ENCODE measurements around the gene PAF1.

PAF1 gene

DNA sequence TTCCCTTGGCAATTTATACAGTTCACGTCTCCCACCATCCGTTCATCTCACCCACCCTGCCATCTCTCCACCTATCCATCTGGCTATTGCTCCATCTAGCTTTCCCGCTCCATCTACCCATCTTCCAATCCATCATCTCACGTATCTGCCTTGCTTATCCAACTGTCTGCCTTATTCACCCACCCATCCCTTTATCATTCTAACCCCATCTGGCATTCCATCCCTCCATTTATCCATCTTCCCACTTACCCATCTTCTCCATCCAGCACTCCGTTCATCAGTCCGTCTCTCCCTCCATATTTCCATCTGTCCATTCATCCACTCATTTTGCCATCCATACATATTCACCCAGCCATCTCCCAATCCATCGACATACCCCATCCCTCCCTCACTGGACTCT, 34.8 kb upstream of the PAF1 start:
- no peak for TF ChIP-seq ZNF274 (IDR thresholded peaks at IDR 0.05; ENCODE audit: low read depth, low read length)

GRCh38 chr19:39424934-39425333, 34.0 kb upstream of the PAF1 start:
- TF ChIP-seq ZNF274 (IDR thresholded peaks at IDR 0.05; ENCODE audit: low read depth, low read length): no peak
- no peak overlapping the region for H3K4me3 ChIP-seq (ENCODE audit: low read length)

More for the DNA sequence above, 34.8 kb upstream of the PAF1 start:
- no peak overlapping the region for H3K4me3 ChIP-seq (ENCODE audit: low read length)

DNA sequence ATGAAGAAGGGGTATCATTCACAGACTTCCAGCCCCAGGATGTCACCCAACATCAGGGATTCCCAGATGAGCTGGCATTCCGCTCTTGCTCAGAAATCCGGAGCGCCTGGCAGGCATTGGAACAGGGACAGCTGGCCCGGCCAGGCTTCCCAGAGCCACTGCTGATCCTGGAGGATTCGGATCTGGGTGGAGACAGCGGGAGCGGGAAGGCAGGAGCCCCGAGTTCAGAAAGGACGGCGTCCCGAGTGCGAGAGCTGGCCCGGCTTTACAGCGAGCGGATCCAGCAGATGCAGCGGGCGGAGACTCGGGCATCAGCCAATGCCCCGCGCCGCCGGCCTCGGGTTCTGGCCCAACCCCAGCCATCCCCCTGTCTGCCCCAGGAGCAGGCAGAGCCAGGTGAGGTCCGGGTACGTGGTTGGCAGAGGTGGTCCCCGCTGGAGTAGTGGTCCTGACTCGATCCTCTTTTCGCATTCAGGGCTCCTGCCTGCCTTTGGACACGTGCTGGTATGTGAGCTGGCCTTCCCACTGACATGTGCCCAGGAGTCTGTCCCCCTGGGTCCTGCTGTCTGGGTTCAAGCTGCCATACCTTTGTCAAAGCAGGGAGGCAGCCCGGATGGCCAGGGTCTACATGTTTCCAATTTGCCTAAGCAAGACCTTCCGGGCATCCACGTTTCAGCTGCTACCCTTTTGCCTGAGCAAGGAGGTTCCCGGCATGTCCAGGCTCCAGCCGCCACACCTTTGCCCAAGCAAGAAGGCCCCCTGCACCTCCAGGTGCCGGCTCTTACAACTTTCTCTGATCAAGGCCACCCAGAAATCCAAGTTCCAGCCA, 32.6 kb upstream of the PAF1 start:
- TF ChIP-seq ZNF274 (IDR thresholded peaks at IDR 0.05; ENCODE audit: low read depth, low read length): no peak
- H3K4me3 ChIP-seq (ENCODE audit: low read length): no peak overlapping the region

- H3K4me3 ChIP-seq (ENCODE audit: low read length): no peak overlapping the region
- TF ChIP-seq ZNF274 (IDR thresholded peaks at IDR 0.05; ENCODE audit: low read depth, low read length): no peak
These were observed 31.1 kb upstream of the PAF1 start for GRCh38 chr19:39422020-39422419.

DNA sequence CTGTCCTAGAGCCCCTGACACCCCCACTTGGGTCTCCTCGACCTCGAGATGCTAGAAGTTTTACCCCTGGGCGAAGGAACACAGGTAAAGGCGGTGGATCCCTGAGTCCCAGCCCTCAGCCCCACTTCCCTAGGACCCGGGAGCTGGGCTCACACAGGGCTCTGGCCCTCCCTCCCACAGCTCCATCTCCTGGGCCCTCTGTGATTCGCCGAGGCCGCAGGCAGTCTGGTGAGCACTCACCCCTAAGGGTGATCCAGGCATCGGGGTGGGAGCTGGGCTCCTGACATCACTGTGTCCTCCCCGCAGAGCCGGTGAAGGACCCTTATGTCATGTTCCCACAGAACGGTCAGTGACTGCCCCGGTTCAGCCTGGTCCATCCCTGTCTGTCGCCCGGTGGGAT, 29.9 kb upstream of the PAF1 start:
- no peak for TF ChIP-seq ZNF274 (IDR thresholded peaks at IDR 0.05; ENCODE audit: low read depth, low read length)
- no peak overlapping the region for H3K4me3 ChIP-seq (ENCODE audit: low read length)

DNA sequence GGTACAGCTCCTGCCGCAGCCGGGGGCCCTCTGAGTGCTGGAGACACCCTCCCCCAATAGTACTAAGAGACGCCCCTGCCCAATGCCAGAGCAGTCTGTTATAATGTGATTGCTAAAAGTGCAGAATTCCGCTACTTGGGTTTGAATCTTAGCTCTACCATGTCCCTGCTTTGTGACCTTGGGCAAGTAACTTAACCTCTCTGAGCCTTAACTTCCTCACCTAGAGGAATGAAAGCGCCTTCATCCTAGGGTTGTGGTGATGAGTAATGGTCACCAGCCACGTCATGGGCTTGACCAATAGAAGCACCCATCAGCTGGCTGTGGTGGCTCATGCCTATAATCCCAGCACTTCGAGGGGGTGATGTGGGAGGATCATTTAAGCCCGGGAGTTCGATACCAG, 28.1 kb upstream of the PAF1 start:
- H3K4me3 ChIP-seq (ENCODE audit: low read length): no peak overlapping the region
- no peak for TF ChIP-seq ZNF274 (IDR thresholded peaks at IDR 0.05; ENCODE audit: low read depth, low read length)

GRCh38 chr19:39417463-39418181, 26.7 kb upstream of the PAF1 start:
- H3K4me3 ChIP-seq (ENCODE audit: low read length): no peak overlapping the region
- no peak for TF ChIP-seq ZNF274 (IDR thresholded peaks at IDR 0.05; ENCODE audit: low read depth, low read length)

GRCh38 chr19:39416152-39417120, 25.5 kb upstream of the PAF1 start:
- no peak for TF ChIP-seq ZNF274 (IDR thresholded peaks at IDR 0.05; ENCODE audit: low read depth, low read length)
- H3K4me3 ChIP-seq (ENCODE audit: low read length): no peak overlapping the region

- no peak for TF ChIP-seq ZNF274 (IDR thresholded peaks at IDR 0.05; ENCODE audit: low read depth, low read length)
- H3K4me3 ChIP-seq (ENCODE audit: low read length): no peak overlapping the region
These were observed 24.5 kb upstream of the PAF1 start for GRCh38 chr19:39415111-39416046.

DNA sequence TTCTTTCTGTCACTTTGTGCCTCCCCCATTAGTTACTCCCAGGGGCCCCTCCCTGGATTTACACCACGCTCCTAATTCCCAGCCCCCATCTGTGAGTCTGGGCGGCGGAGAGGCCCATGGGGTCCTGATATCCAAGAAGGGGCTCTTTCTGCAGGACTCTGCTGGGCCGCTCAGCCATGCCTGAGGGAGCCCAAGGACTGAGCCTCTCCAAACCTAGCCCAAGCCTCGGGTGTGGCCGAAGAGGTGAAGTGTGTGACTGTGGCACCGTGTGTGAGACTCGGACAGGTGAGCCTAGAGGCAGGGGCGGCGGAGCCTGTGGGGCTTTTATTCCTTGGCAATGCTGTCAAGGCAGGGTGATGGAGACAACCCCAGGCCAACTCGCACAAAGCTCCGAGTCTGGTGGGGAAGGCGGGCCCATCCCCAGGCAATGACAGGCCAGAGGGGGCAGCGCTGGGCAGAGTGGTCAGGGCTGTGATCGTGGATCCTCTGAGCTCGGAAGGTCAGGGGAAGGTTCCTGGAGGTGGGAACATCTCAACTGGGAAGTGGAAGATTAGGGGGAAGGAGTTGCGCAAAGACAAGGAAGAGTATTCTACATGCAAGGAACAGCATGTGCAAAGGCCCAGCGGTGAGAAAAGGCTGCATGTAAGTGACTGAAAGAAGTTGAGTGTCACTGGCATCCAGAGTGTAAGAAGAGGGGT, 23.2 kb upstream of the PAF1 start:
- TF ChIP-seq ZNF274 (IDR thresholded peaks at IDR 0.05; ENCODE audit: low read depth, low read length): no peak
- H3K4me3 ChIP-seq (ENCODE audit: low read length): peak overlapping the region; percentile 96

GRCh38 chr19:39413272-39413910, 22.5 kb upstream of the PAF1 start:
- no peak for TF ChIP-seq ZNF274 (IDR thresholded peaks at IDR 0.05; ENCODE audit: low read depth, low read length)
- peak overlapping the region; percentile 96 for H3K4me3 ChIP-seq (ENCODE audit: low read length)

GRCh38 chr19:39412867-39413271, 22.0 kb upstream of the PAF1 start:
- H3K4me3 ChIP-seq (ENCODE audit: low read length): peak overlapping the region; percentile 96
- TF ChIP-seq ZNF274 (IDR thresholded peaks at IDR 0.05; ENCODE audit: low read depth, low read length): no peak
